Measurements from ENCODE around the gene SND1. TPM values are rescaled to one million over a fixed set of nuclear protein-coding genes. Genes with fewer than 3 reads are reported as not detected.

The SND1 gene
- total and polyA plus RNA-seq, 2 of the 4 experiments (the other 2 are of a cell fraction) = 154 to 294 TPM

GRCh38 chr7:127818306-127818705 lies 166.3 kb downstream of the SND1 start:
- H3K4me2 ChIP-seq (ENCODE audit: low read depth, low read length) = no peak overlapping the region
- ATAC-seq (ENCODE audit: low read depth) (no peak), DNase-seq (no peak)
- H4K5ac ChIP-seq (ENCODE audit: low read depth, low read length) = no peak overlapping the region
- H3K27me3 ChIP-seq (ENCODE audit: control insufficient read depth, insufficient read depth, low read length) = no peaks in the 10 kb centered on the region
- H3K14ac ChIP-seq (replicated peaks; ENCODE audit: low read depth, low read length) = no peak overlapping the region
- no peak overlapping the region for H3K4me3 ChIP-seq (ENCODE audit: insufficient read depth, low read depth, low read length)
- no peak overlapping the region for H3K56ac ChIP-seq (ENCODE audit: extremely low read depth, insufficient read depth, low read length)
- CTCF ChIA-PET = no interaction called here
- H4K8ac ChIP-seq (ENCODE audit: low read depth in 2 of 2, low read length in 2 of 2) = no peak overlapping the region
- no peak overlapping the region for H2AFZ ChIP-seq (replicated peaks; ENCODE audit: low read length, poor library complexity)
- in situ Hi-C loops (cut with MboI; ENCODE audit: low sequenced_read_pairs) = no loop called here
- H2AK9ac ChIP-seq (replicated peaks; ENCODE audit: low read depth, low read length, poor library complexity) = no peak overlapping the region
- no peak overlapping the region for H2BK20ac ChIP-seq (ENCODE audit: low read depth, low read length)
- no peak overlapping the region for H3K9ac ChIP-seq (ENCODE audit: low read depth, low read length)
- H3K36me3 ChIP-seq (ENCODE audit: control insufficient read depth, insufficient read depth, low read length) = no peaks in the 10 kb centered on the region; the same call in none of the 2 replicates
- H3K9me1 ChIP-seq (ENCODE audit: insufficient read depth, low read length) = peaks cover 20% of the 10 kb centered on the region
- H4K20me1 ChIP-seq (ENCODE audit: insufficient read depth, low read length) = peaks cover 85% of the 10 kb centered on the region
- no peak overlapping the region for H3K4ac ChIP-seq (ENCODE audit: low read depth, low read length)
- dilution Hi-C loops (cut with HindIII; ENCODE audit: low sequenced_read_pairs, unreplicated experiment) = no loop called here
- no peak overlapping the region for H4K91ac ChIP-seq (ENCODE audit: insufficient read depth, low read depth, low read length)
- no peak overlapping the region for H3K18ac ChIP-seq (ENCODE audit: low read depth, low read length)
- POLR2A ChIA-PET (ENCODE audit: unreplicated experiment) = interaction anchor here (0.7 kb wide), 1 partner anchor 34 kb away, joined by 3 read pairs; no protein-coding TSS in a partner anchor
- H3K79me1 ChIP-seq (ENCODE audit: low read depth in 1 of 2, low read length in 2 of 2) = peaks cover 51 to 94% of the 10 kb centered on the region in 2 experiments
- no peak overlapping the region for H3K23ac ChIP-seq (ENCODE audit: low read depth, low read length)
- no peak overlapping the region for H2AK5ac ChIP-seq (ENCODE audit: low read depth, low read length)
- no peaks in the 10 kb centered on the region for H3K9me3 ChIP-seq (ENCODE audit: control insufficient read depth, insufficient read depth, low read length)
- H2BK120ac ChIP-seq (ENCODE audit: low read depth, low read length) = no peak overlapping the region
- BruUV-seq (replicated peaks) = no TSS peak
- peaks cover 12% of the 10 kb centered on the region for H3K4me1 ChIP-seq (ENCODE audit: control insufficient read depth, insufficient read depth, low read length)
- no peak overlapping the region for H2BK5ac ChIP-seq (ENCODE audit: low read depth, low read length, poor library complexity, severe bottlenecking)
- no peak overlapping the region for H3K27ac ChIP-seq (ENCODE audit: insufficient read depth, low read length)
- no CpG with 5 or more reads among the region's 2 CpGs for WGBS, 2 experiments (ENCODE audit: extremely low coverage in 2 of 2, insufficient read length in 1 of 2)
- TF ChIP-seq MAFK (IDR thresholded peaks at IDR 0.05; ENCODE audit: low read depth, low read length) = no peak
- TF ChIP-seq RFX5 (IDR thresholded peaks at IDR 0.05; ENCODE audit: low read depth, low read length) = no peak
- TF ChIP-seq ELK1 (IDR thresholded peaks at IDR 0.05; ENCODE audit: borderline replicate concordance, low read depth, low read length) = no peak
- TF ChIP-seq CEBPB (IDR thresholded peaks at IDR 0.05; ENCODE audit: low read depth, low read length) = no peak
- no peak for TF ChIP-seq POLR2A (IDR thresholded peaks at IDR 0.05; ENCODE audit: low read depth, low read length)
- TF ChIP-seq NFE2L2 (IDR thresholded peaks at IDR 0.05; ENCODE audit: low read depth, low read length) = no peak
- TF ChIP-seq RAD21 (IDR thresholded peaks at IDR 0.05; ENCODE audit: low read length) = no peak
- no peak for TF ChIP-seq CHD1 (IDR thresholded peaks at IDR 0.05; ENCODE audit: low read depth, low read length)
- no peak for TF ChIP-seq USF2 (IDR thresholded peaks at IDR 0.05; ENCODE audit: low read depth, low read length)
- no peak for TF ChIP-seq RCOR1 (IDR thresholded peaks at IDR 0.05; ENCODE audit: insufficient replicate concordance, low read length)
- no peak for TF ChIP-seq FOS (IDR thresholded peaks at IDR 0.05; ENCODE audit: low read depth, low read length)
- TF ChIP-seq MXI1 (IDR thresholded peaks at IDR 0.05; ENCODE audit: borderline replicate concordance, low read depth, low read length) = no peak
- TF ChIP-seq SMC3 (IDR thresholded peaks at IDR 0.05; ENCODE audit: low read depth, low read length) = no peak
- TF ChIP-seq BHLHE40 (IDR thresholded peaks at IDR 0.05; ENCODE audit: low read depth, low read length) = no peak
- TF ChIP-seq, protein P1, sequence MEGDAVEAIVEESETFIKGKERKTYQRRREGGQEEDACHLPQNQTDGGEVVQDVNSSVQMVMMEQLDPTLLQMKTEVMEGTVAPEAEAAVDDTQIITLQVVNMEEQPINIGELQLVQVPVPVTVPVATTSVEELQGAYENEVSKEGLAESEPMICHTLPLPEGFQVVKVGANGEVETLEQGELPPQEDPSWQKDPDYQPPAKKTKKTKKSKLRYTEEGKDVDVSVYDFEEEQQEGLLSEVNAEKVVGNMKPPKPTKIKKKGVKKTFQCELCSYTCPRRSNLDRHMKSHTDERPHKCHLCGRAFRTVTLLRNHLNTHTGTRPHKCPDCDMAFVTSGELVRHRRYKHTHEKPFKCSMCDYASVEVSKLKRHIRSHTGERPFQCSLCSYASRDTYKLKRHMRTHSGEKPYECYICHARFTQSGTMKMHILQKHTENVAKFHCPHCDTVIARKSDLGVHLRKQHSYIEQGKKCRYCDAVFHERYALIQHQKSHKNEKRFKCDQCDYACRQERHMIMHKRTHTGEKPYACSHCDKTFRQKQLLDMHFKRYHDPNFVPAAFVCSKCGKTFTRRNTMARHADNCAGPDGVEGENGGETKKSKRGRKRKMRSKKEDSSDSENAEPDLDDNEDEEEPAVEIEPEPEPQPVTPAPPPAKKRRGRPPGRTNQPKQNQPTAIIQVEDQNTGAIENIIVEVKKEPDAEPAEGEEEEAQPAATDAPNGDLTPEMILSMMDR (conservative IDR thresholded peaks at IDR 0.05; ENCODE audit: low read depth, low read length) = no peak
- TF ChIP-seq MAZ (IDR thresholded peaks at IDR 0.05; ENCODE audit: borderline replicate concordance, low read depth, low read length) = no peak
- no peak overlapping the region for H2BK15ac ChIP-seq (ENCODE audit: low read depth, low read length)
- intact Hi-C loops (cut with micrococcal nuclease) = no loop called here
